Stimulated activated CD4-positive, alpha-beta T cell treated with anti-CD3 and anti-CD28 coated beads, Interleukin-12 subunit alpha, Interleukin-12 subunit beta, amount 100 ng/mL, for 4 hours (primary cell): Measurements from ENCODE around the gene NFYB.
"Not testable (repeated sequence)": the region's sequence is repeated elsewhere in the genome, so short reads cannot be mapped to it uniquely, and the experiment has no call there.

Experiments used
- DNase-seq: peaks from one replicate; pipeline ENCODE4 v3.0.0-alpha.2; 2020

Gene NFYB

DNA sequence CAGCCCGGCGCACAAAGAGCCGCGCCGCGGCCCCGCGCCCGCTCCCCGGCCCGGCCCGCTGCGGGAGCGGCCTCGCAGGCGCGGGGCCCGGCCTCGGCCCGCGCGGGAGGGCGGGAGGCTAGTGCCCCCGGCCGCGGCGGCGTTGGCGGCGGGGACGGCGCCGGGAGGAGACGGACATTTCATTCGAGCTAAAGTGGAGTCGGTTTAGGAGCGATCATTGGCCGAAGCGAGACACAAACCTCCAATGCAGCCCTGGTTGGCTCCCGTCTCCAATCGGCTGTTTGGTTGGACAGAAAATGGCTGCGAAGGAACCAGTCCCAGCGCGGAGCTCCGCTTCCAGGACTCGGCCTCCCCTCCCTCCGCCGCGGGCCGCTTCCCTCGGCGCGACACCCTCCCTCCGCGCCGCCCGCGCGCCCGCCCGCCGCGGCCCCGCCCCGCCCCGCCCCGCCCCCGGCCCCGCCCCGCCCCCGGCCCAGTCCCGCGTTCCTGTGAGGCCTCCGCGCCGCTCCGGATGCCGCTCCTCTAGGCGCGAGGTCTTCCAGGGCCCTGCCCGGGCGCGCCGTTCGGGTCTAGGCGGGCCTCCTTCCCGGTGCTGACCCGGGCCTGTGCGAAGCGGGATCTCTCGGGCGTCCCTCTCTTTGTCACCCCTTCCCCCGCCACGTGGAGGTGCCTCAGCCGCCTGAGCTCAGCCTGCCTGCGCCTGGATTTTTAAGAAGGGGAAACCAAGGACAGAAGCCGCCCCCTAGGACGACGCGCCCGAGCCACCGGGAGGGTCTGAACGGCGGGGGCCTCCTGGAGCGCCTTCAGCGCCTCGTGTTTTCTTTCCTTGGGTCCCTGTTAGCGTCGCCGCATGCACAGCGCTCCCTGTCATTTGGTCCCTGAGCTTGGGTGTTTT lies at the start of gene NFYB:
Gene NFYB (minus strand): TSS at position 309 of the 895 bp plus-strand sequence. CDS start 2,757 bp downstream, outside the sequence.
- peak; percentile 83 for DNase-seq

DNA sequence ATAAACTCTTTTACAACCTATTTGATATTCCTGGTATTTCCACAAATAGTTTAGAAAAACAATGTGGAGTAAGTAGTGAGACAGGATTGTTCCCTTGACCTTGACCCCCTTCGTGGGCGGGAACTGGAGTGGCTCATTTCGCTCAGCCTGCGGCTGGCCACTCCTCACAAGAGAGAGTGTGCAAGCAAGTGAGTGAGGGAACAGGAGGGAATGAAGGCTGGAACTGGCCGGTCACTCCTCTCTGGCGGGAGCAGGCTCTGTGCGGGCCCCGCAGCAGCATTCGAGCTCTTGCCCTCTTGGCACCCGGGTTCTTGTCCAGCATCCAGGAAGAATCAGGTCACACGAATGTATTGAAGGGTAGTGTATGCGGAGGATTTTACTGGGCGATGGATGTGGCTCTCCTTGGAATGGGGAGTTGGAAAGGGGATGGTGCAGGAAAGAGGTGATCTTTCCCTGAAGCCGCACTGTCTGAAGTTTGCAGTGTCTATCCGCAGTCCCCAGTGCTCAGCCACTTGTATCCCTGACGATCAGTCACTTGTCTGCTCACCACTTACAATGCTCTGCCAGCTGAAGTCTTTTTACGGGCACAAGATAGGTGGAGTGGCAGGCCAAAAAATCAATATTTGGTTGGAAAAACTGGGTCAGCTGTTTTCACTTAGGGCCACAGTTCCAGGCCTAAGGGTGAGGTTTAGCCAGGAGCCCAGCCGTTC lies 49.6 kb upstream of the NFYB start:
- DNase-seq = no peak

DNA sequence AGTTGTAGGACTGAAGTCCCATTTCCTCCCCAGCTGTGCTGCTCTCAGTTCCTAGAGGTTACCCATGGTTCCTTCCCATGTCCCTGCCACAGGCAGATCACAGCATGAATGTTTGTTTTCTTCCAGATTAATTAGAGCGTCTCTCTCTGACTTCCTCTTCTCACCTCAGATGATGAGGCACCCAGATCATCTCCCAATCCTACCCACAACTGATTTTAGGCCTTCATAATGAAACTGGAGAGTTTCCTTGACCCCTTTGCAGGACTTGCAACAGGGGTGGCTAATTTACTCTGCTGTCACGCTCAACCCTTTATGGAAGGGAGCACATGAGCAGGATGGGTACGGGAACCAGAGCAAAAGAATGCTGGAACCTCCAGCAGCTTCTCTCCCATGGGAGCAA lies 45.4 kb upstream of the NFYB start:
- no peak for DNase-seq

DNA sequence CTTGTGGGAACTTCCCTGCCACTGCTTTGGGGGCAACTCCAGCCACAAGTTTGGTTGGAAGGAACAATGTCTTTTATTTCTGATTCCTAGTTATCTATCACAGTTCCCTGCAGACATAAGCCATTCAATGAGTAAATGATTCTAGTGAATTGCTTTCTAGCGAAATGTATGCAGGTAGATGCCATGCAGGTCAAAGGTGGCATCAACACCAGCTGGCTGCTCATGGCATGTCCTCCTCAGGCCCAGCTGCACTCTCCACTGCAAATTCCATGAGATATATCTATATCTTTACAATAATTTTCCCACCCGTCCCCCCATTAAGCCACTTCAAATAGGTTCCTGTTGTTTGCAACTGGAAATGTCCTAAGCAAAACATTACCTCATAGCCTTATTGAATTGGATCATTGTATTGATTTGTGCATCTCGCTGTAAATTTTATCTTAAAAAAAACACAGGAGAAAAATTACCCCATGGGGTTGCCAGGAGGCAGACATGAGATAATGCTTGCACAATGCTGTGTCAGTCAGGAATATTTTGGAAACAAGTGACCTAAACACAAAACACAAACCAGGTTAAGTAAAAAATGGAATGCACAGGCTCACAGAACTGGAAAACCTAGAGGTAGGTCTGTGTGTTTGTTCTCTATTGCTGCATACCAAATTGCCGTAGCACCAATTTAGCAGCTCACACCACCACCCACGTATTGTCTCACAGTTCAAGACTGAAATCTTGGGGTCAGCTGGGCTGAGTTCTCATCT lies 44.8 kb upstream of the NFYB start:
- DNase-seq = no peak

DNA sequence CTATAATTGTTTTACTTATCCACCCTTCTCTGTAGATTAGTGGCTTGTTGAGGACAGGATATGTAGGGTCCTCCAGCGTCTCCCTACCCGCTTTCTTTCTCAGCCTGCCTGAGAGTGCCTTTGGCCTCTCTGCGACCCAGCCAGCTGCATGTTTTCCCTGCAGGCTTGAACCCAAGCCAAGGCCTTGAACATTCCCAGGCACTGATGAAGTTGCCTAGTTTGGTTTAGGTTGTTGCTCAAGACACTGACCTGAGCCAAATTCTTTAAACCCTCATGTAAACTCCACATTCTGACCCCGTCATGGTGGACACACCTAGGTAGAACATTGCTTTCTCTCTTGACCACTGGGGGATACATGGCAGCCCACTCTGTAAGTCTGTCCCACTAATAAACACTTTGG lies 44.1 kb upstream of the NFYB start:
- no peak for DNase-seq

DNA sequence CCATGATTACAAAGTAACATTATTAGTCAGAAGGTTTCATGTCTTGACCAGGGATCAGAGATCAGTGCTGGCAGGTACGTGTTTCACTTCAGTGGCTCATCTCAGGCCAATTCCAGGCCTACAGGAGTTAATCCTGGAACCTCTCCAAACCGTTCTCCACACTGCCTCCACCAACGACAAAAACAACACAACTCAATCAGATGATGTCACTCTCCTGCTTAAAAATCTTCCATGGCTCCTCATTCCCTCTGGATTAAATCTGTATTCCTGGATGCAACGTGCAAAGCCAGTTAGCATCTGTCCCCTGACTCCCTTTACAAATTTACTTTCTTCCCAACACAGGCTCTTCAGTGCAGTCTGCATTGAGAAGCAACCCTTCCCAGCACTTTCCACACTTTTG lies 43.3 kb upstream of the NFYB start:
- no peak for DNase-seq

DNA sequence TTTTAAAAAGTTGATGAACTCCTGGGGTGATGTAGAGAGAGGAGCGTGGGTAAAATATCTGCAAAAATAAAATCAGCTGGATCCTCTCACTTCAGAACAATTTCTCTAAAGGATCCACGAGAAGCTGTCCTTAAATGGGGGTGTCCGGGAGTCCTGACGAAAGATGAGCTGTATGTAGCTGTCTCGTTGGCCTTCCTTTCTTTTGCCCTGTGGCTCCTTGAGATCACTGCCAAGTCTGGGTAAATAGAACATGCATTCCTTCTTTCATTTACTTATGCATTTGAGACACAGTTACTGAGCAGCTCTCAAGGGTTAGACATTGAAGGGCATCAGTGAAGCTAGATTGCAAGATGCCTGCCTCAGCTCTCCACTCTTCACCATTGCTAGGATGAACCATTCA lies 42.4 kb upstream of the NFYB start:
- DNase-seq = no peak

DNA sequence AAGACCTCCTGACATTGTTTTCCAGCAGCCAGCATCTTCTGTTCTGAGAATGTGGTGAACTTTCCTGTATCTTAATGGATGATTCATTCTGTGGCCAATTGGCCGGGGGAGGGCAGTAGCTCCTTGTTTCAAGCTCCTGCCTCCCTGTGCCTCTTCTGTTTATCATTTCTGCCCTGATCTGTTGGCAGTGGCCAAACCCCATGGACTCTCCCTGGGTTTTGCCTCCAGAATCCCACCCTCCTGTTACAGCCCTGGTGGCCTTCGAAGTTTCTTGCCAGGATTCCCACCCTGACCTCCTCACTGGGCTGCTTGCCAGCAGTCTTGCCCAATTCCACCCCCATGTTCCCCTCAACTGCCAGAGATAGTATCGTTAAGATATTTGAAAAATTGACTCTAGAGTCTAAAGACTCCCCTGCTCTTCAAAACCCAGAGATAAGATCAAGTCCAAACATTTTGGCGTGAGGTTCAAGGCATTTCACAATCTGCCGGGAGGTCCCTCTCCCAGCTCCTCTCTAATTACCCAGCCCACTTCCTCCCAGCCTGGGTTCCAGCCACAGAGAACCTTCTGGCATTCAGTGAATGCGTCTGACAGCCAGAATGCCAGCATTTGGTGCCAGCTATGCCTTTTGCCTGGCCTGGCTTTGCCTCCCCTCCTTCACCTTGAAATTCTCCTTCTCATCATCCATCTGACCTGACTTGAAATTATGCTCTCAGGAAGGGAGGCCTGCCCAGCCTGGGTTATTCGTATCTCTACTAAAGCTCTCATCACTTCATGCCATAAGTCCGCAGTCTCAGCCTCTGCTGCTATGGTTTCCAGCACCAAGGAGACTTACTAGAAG lies 39.9 kb upstream of the NFYB start:
- DNase-seq = no peak

DNA sequence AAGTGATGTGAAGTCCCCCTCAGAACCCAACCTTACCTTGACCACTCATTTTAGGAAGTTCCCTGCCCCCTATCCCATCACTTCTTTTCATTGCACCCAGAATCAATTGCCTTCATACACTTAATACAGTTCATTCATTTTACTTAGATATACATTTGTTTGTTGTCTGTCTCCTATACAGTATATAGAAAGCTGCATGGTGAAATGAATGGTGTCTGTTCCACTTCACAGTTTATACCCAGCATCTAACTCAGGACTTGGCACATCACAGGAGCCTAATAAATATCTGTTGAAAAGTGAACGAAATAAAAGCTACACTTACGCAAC lies 39.3 kb upstream of the NFYB start:
- no peak for DNase-seq

DNA sequence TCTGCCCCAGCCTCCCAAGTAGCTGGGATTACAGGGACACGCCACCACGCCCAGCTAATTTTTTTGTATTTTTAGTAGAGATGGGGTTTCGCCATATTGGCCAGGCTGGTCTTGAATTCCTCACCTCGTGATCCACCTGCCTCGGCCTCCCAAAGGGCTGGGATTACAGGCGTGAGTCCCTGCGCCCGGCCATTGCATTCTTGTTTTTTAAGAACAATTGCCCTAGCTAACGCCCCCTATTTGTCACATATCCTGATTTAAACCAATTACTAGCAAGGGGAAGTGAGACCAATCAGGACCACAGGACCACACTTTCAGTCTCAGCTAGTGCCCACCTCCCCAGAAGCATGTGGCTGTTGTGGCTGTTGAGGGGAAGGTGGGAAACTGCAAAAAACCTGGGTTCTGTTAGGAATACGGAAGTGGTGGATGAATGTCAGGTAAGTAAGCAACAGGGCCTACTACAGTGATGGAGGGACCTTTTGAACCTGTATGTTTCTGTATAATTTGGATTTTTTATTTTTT lies 37.8 kb upstream of the NFYB start:
- DNase-seq = no peak

DNA sequence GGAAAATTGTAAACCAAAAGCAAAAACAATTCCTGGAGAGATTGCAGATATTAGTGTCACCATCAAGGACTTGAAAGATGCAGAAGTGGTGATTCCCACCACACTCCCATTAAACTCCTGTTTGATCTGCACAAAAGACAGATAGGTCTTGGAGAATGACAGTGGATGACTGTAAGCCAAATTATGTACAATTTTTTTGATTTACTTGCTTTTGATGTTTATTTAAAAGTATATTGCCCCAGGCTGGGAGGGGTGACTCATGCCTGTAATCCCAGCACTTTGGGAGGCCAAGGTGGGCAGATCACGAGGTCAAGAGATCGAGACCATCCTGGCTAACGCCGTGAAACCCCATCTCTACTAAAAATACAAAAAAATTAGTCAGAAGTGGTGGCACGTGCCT lies 35.8 kb upstream of the NFYB start:
- DNase-seq = not testable (repeated sequence)

DNA sequence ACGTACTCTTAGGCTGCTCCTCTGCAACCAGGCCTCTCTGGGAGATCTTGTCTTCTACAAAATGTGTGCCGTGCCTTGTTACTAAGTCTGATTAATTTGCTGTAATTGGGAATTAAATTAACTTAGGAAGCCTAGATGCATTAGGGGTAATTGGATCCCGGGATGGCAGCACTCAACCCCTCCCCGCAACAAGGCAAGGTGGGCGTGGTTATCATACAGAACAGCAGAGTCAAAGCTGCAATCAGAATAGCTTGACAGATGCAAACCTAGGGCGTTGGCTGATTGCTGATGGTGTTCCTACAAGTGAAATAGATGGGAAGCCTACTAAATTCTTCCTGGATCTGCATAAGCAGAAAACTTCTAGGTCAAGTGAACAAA lies 34.5 kb upstream of the NFYB start:
- no peak for DNase-seq

DNA sequence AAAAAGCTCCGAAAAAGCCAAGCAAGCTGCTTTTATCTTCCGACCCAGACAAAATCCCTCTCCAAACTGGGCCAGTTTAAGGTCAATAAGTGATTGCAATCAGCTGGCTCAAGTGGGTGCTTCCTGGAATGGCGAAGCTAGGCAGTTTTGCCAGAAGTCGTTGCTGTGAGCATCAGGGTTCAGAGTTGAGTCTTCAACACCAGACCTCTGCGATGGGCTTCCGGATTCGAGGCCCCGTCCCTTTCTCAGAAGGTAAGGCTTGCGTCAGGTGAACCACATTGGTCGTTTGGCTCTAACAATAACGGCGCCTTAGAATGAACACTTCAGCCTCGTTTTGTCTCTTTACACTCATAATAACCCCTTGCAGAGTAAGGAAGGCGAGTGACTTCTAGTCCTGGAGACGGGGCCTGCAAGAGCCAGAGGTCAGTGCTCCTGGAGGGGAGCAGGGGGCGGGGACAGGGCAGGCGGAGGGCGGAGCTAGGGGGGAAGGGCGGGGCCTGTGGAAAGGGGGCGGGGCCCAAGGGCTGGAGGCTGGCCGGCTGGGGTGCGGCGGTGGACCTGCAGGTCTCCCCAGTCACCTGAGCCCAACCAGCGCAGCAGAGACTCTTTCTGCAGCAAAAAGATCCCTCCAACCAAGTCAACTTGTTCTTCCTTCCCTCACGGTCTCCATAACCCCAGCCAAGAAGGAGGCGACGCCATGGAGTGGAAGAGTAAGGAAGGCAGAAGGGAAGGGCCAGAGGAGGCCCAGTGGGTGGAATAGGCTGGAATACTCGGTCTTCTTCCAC lies 34.0 kb upstream of the NFYB start:
- DNase-seq = no peak

DNA sequence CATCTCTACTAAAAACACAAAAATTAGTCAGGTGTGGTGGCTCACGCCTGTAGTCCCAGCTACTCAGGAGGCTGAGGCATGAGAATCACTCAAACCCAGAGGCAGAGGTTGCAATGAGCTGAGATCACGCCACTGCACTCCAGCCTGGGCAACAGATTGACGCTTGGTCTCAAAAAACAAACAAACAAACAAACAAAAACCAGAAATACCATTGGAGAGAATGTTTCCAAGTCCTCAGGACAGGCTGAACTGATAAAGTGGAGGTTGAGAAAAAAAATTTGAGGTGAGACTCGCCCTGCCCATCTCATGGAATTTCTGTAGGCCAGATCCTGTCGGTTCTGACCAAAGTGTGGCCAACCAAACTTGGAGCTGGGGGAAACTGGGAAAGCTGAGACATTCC lies 30.6 kb upstream of the NFYB start:
- no peak for DNase-seq

DNA sequence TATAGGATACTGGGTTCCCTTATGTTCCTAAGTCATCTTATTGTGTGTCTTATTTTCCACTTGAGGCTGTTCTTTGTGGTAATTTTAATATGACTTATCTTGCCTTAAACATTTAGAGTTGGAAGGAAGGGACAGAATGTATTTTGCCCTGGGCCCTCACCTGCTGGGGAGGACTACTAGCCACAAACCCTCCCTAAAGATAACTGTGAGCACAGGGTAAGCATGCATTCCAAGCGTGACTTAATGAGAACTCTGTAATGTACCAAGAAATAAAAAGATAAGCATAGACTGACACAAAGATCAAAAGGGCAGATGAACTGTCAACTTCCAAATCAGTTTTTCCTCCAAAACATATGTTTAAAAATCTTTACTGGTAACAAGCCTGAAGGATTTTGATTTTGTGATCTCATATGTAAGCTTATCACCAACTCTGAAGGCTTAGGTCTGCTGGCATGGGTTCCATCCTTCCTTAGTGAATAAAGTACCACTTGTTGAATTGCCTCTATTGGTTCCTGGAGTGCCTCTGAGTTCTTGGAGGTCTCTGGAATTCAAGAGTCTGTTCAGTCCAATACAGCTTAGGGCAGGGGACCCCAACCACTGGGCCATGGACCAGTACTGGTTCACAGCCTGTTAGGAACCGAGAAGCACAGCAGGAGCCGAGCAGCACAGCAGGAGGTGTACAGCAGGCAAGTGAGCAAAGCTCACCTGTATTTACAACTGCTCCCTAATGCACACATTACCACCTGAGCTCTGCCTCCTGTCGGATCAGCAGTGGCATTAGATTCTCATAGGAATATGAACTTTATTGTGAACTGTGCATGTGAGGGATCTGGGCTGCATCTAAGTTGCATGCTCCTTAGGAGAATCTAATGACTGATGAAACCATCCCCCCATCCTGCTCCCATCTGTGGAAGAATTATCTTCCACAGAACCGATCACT lies 29.8 kb upstream of the NFYB start:
- DNase-seq = no peak

DNA sequence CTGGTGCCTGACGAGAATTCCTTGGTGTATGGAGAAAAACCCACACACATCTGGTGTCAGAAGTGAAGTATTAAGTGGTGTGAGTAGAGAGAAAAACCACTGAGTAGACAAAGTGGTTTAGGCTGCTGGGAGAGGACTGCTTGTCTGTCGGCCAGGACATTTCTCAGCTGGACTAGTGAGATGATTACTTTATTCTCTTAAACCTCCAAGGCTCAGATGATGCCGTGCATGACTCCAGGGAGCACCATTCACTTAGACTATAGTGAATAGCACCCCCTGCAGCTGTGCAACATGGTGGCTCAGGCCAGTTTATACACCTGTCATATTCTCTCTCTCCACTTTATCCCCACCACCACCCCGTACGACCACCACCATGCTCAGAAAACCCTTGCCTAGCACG lies 28.5 kb upstream of the NFYB start:
- no peak for DNase-seq

DNA sequence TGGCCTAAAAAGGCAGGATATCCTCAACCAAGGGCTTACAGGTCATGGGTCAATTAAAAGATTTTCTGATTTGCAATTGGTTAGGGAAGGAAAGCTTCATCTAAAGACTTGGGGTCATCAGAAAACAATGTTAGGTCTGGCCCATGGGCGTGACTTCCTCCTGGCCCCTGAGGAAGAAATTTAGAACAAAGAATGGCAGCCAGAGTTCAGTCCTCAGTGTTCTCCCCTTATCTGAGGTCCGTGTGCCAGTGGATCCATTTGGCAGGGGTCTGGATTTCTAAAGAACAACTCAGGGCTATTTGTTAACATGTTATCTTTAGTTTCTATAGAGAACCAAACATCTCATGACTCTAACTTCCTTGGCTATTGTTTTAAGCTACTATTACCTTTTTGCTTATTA lies 27.8 kb upstream of the NFYB start:
- DNase-seq = no peak

DNA sequence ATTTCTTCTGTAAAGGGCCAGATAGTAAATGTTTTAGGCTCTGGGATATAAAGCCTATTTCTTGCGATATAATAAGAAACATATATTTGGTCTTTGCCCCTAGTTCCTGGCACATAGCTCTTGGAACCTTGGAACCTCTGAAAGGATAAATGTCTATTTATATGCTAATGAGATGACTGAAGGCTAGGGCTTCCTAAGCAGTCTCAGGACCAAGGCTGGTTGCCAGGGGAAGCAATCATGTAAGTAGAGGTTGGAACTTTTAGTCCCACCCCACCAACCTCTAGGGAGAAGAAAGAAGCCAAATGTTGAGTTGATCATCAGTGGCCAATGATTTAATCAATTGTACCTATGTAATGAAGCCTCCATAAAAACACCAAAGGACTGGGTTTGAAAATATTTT lies 26.6 kb upstream of the NFYB start:
- DNase-seq = no peak

DNA sequence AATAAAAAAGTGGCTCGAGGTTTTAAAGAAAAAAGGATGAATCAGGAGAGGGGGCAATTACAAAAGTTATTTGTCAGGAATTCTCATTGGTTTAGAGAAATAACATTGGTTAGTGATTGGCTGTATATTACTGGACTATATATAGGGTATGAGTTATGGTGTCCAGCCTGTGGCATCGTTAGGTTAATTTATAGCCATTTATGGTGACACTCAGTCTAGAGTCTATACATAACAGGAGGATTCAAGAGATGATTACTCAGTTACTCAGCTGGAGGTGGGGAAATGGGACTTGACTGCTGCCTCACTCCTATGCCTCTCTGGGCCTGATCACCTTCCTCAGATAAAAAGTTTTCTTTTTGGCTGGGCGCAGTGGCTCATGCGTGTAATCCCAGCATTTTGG lies 25.6 kb upstream of the NFYB start:
- DNase-seq = no peak

DNA sequence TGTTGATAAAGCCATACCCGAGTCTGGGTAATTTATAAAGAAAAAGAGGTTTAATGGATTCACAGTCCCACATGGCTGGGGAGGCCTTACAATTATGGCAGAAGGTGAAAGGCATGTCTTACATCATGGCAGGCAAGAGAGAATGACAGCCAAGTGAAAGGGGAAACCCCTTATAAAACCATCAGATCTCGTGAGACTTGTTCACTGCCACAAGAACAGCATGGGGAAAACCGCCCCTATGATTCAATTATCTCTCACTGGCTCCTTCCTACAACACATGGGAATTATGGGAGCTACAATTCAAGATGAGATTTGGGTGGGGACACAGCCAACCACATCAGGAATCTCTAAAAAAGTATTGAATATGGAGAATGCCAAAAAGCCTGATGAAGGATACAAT lies 25.0 kb upstream of the NFYB start:
- DNase-seq = not testable (repeated sequence)
